ENCODE measurements around the gene MARCHF11. TPM values are rescaled to one million over a fixed set of nuclear protein-coding genes. Genes with fewer than 3 reads are reported as not detected.

Gene MARCHF11
- total and polyA plus RNA-seq, 8 donors = 0.17 TPM; not detected in 7

- Histone ChIP-seq H3K27me3 (no peaks in the 10 kb centered on the region), H3K27ac (no peak overlapping the region), H3K36me3 (no peaks in the 10 kb centered on the region), H3K4me1 (no peaks in the 10 kb centered on the region), H3K4me3 (no peak overlapping the region), H3K9me3 (no peaks in the 10 kb centered on the region)
- ATAC-seq (no peak), DNase-seq (no peak)
- intact Hi-C loops (cut with DNase I) = no loop called here
- TF ChIP-seq CTCF (IDR thresholded peaks at IDR 0.05) = no peak
These were observed 113.3 kb downstream of the MARCHF11 start for GRCh38 chr5:16066320-16066719.

GRCh38 chr5:16065831-16066230 is 113.8 kb downstream of the MARCHF11 start:
- Histone ChIP-seq H3K27me3 (no peaks in the 10 kb centered on the region), H3K4me3 (no peak overlapping the region), H3K27ac (no peak overlapping the region), H3K36me3 (no peaks in the 10 kb centered on the region), H3K9me3 (no peaks in the 10 kb centered on the region), H3K4me1 (no peaks in the 10 kb centered on the region)
- TF ChIP-seq CTCF (IDR thresholded peaks at IDR 0.05) = no peak
- intact Hi-C loops (cut with DNase I) = no loop called here
- DNase-seq = no peak
- no peak for ATAC-seq

GRCh38 chr5:16064135-16064893 is 115.3 kb downstream of the MARCHF11 start:
- ATAC-seq = no peak
- no peaks in the 10 kb centered on the region for H3K36me3 ChIP-seq
- no peaks in the 10 kb centered on the region for H3K4me1 ChIP-seq
- intact Hi-C loops (cut with DNase I) = no loop called here
- no peak overlapping the region for H3K27ac ChIP-seq
- no peak for TF ChIP-seq CTCF (IDR thresholded peaks at IDR 0.05)
- DNase-seq = no peak
- H3K4me3 ChIP-seq = no peak overlapping the region
- peaks cover 0 to 2% of the 10 kb centered on the region in 2 donors for H3K9me3 ChIP-seq
- H3K27me3 ChIP-seq = no peaks in the 10 kb centered on the region

- intact Hi-C loops (cut with DNase I) = no loop called here
These were observed 118.4 kb downstream of the MARCHF11 start for GRCh38 chr5:16061163-16061562.

GRCh38 chr5:16057277-16057676 is 122.3 kb downstream of the MARCHF11 start:
- no peak for DNase-seq
- no peak for TF ChIP-seq CTCF (IDR thresholded peaks at IDR 0.05)
- Histone ChIP-seq H3K9me3 (peaks cover 0 to 2% of the 10 kb centered on the region in 2 donors), H3K27ac (no peak overlapping the region), H3K36me3 (no peaks in the 10 kb centered on the region), H3K4me3 (no peak overlapping the region), H3K27me3 (no peaks in the 10 kb centered on the region), H3K4me1 (no peaks in the 10 kb centered on the region)
- intact Hi-C loops (cut with DNase I) = no loop called here
- ATAC-seq = no peak

More at GRCh38 chr5:16061163-16061562, 118.4 kb downstream of the MARCHF11 start:
- Histone ChIP-seq H3K27me3 (no peaks in the 10 kb centered on the region), H3K9me3 (peaks cover 0 to 2% of the 10 kb centered on the region in 2 donors), H3K4me3 (no peak overlapping the region), H3K36me3 (no peaks in the 10 kb centered on the region), H3K27ac (no peak overlapping the region), H3K4me1 (no peaks in the 10 kb centered on the region)
- TF ChIP-seq CTCF (IDR thresholded peaks at IDR 0.05) = no peak
- DNase-seq = no peak
- no peak for ATAC-seq
